HAP-1 (cell line): Measurements from ENCODE around the gene NT5C2.

Experiments
- DNase-seq, 2 experiments: peaks; one replicate each; pipeline ENCODE4 v3.0.0-alpha.2; 2016 to 2020; ENCODE audit warnings: low spot score in 2 of 2
- H3K27me3 ChIP-seq: fragments of 250-450 bp; sonication (Bioruptor Pico); 2 replicates; pipeline ENCODE4 v1.5.1; 2020; ENCODE audit warnings: low read depth, mild to moderate bottlenecking, moderate library complexity
- H3K36me3 ChIP-seq: fragments of 250-450 bp; sonication (Bioruptor Pico); replicated peaks from 2 replicates; pipeline ENCODE4 v1.5.1; 2020; ENCODE audit warnings: mild to moderate bottlenecking
- H3K4me1 ChIP-seq: fragments of 250-450 bp; sonication (Bioruptor Pico); 2 replicates; pipeline ENCODE4 v1.5.1; 2020; ENCODE audit warnings: mild to moderate bottlenecking
- H3K4me3 ChIP-seq: fragments of 250-450 bp; sonication (Bioruptor Pico); 2 replicates; pipeline ENCODE4 v1.5.1; 2020; ENCODE audit warnings: mild to moderate bottlenecking, moderate library complexity
- H3K9me3 ChIP-seq: fragments of 250-450 bp; sonication (Bioruptor Pico); 2 replicates; pipeline ENCODE4 v1.5.1; 2020; ENCODE audit warnings: mild to moderate bottlenecking, moderate library complexity
- in situ Hi-C: fragments of 300-500 bp; cut with MboI; formaldehyde crosslinking; loops from 3 replicates; pipeline ENCODE4 v1.14.3; 2020; ENCODE audit warnings: low sequenced_read_pairs, inconsistent platforms, mixed read lengths

Gene NT5C2

GRCh38 chr10:103117247-103117646, 75.8 kb downstream of the NT5C2 start:
- Histone ChIP-seq H3K9me3 (no peaks in the 10 kb centered on the region), H3K36me3 (no peaks in the 10 kb centered on the region), H3K27me3 (no peaks in the 10 kb centered on the region), H3K4me1 (peaks cover 22% of the 10 kb centered on the region), H3K4me3 (no peak overlapping the region)
- in situ Hi-C loops: no loop called here
- DNase-seq: no peak

GRCh38 chr10:103114876-103115275, 78.2 kb downstream of the NT5C2 start:
- in situ Hi-C loops: no loop called here
- peak; percentile 48 to 84 for DNase-seq
- Histone ChIP-seq H3K27me3 (no peaks in the 10 kb centered on the region), H3K4me3 (no peak overlapping the region), H3K9me3 (no peaks in the 10 kb centered on the region), H3K36me3 (no peaks in the 10 kb centered on the region), H3K4me1 (peaks cover 39% of the 10 kb centered on the region)

- no peaks in the 10 kb centered on the region for H3K9me3 ChIP-seq
- no peak for DNase-seq
- no peaks in the 10 kb centered on the region for H3K27me3 ChIP-seq
- H3K36me3 ChIP-seq: no peaks in the 10 kb centered on the region
- in situ Hi-C loops: no loop called here
- H3K4me1 ChIP-seq: peaks cover 33% of the 10 kb centered on the region
- H3K4me3 ChIP-seq: no peak overlapping the region
Observed at GRCh38 chr10:103111918-103112877, 80.9 kb downstream of the NT5C2 start.

GRCh38 chr10:103111031-103111917, 81.8 kb downstream of the NT5C2 start:
- no peak overlapping the region for H3K4me3 ChIP-seq
- H3K27me3 ChIP-seq: no peaks in the 10 kb centered on the region
- in situ Hi-C loops: no loop called here
- no peaks in the 10 kb centered on the region for H3K36me3 ChIP-seq
- no peaks in the 10 kb centered on the region for H3K9me3 ChIP-seq
- peaks cover 33% of the 10 kb centered on the region for H3K4me1 ChIP-seq
- DNase-seq: peak in 1 of 2 experiments; percentile 69

GRCh38 chr10:103110407-103110806, 82.7 kb downstream of the NT5C2 start:
- Histone ChIP-seq H3K27me3 (no peaks in the 10 kb centered on the region), H3K9me3 (no peaks in the 10 kb centered on the region), H3K4me3 (no peak overlapping the region), H3K4me1 (peaks cover 29% of the 10 kb centered on the region), H3K36me3 (0 out of 2 replicates have a peak, but pooled peaks cover 3% of the 10 kb centered on the region)
- in situ Hi-C loops: no loop called here
- no peak for DNase-seq

- no peak overlapping the region for H3K4me3 ChIP-seq
- no peak for DNase-seq
- H3K4me1 ChIP-seq: peaks cover 24% of the 10 kb centered on the region
- H3K27me3 ChIP-seq: no peaks in the 10 kb centered on the region
- in situ Hi-C loops: no loop called here
- no peaks in the 10 kb centered on the region for H3K9me3 ChIP-seq
- H3K36me3 ChIP-seq: 0 out of 2 replicates have a peak, but pooled peaks cover 6% of the 10 kb centered on the region
Observed at GRCh38 chr10:103109821-103110220, 83.3 kb downstream of the NT5C2 start.

GRCh38 chr10:103106539-103106938, 86.5 kb downstream of the NT5C2 start:
- no peak overlapping the region for H3K4me3 ChIP-seq
- DNase-seq: no peak
- no peaks in the 10 kb centered on the region for H3K27me3 ChIP-seq
- in situ Hi-C loops: no loop called here
- H3K9me3 ChIP-seq: no peaks in the 10 kb centered on the region
- peaks cover 15% of the 10 kb centered on the region for H3K4me1 ChIP-seq
- H3K36me3 ChIP-seq: 0 out of 2 replicates have a peak, but pooled peaks cover 6% of the 10 kb centered on the region

GRCh38 chr10:103105462-103105861, 87.6 kb downstream of the NT5C2 start:
- Histone ChIP-seq H3K4me1 (peaks cover 6% of the 10 kb centered on the region), H3K4me3 (no peak overlapping the region), H3K36me3 (peaks cover 6% of the 10 kb centered on the region), H3K9me3 (no peaks in the 10 kb centered on the region), H3K27me3 (no peaks in the 10 kb centered on the region)
- in situ Hi-C loops: no loop called here
- no peak for DNase-seq

- in situ Hi-C loops: no loop called here
Observed at GRCh38 chr10:103104721-103105120, 88.4 kb downstream of the NT5C2 start.

GRCh38 chr10:103103989-103104388, 89.1 kb downstream of the NT5C2 start:
- Histone ChIP-seq H3K4me1 (peaks cover 6% of the 10 kb centered on the region), H3K4me3 (no peak overlapping the region), H3K27me3 (no peaks in the 10 kb centered on the region), H3K9me3 (no peaks in the 10 kb centered on the region), H3K36me3 (peaks cover 20% of the 10 kb centered on the region)
- no peak for DNase-seq
- in situ Hi-C loops: no loop called here

More at GRCh38 chr10:103104721-103105120, 88.4 kb downstream of the NT5C2 start:
- no peaks in the 10 kb centered on the region for H3K27me3 ChIP-seq
- DNase-seq: no peak
- no peaks in the 10 kb centered on the region for H3K9me3 ChIP-seq
- H3K36me3 ChIP-seq: peaks cover 14% of the 10 kb centered on the region
- peaks cover 6% of the 10 kb centered on the region for H3K4me1 ChIP-seq
- no peak overlapping the region for H3K4me3 ChIP-seq

- no peak for DNase-seq
- no peaks in the 10 kb centered on the region for H3K27me3 ChIP-seq
- in situ Hi-C loops: no loop called here
- H3K4me1 ChIP-seq: peaks cover 9% of the 10 kb centered on the region
- H3K4me3 ChIP-seq: no peak overlapping the region
- no peaks in the 10 kb centered on the region for H3K9me3 ChIP-seq
- H3K36me3 ChIP-seq: peaks cover 34% of the 10 kb centered on the region
Observed at GRCh38 chr10:103102195-103102594, 90.9 kb downstream of the NT5C2 start.

GRCh38 chr10:103100620-103101019, 92.5 kb downstream of the NT5C2 start:
- Histone ChIP-seq H3K9me3 (no peaks in the 10 kb centered on the region), H3K27me3 (no peaks in the 10 kb centered on the region), H3K4me1 (peaks cover 12% of the 10 kb centered on the region), H3K36me3 (peaks cover 41% of the 10 kb centered on the region), H3K4me3 (no peak overlapping the region)
- in situ Hi-C loops: no loop called here
- DNase-seq: no peak

GRCh38 chr10:103098240-103098639, 94.8 kb downstream of the NT5C2 start:
- no peaks in the 10 kb centered on the region for H3K27me3 ChIP-seq
- peaks cover 14% of the 10 kb centered on the region for H3K4me1 ChIP-seq
- H3K9me3 ChIP-seq: no peaks in the 10 kb centered on the region
- no peak overlapping the region for H3K4me3 ChIP-seq
- peaks cover 46% of the 10 kb centered on the region for H3K36me3 ChIP-seq
- in situ Hi-C loops: no loop called here
- no peak for DNase-seq

- Histone ChIP-seq H3K4me3 (no peak overlapping the region), H3K27me3 (no peaks in the 10 kb centered on the region), H3K9me3 (no peaks in the 10 kb centered on the region), H3K36me3 (peaks cover 64% of the 10 kb centered on the region), H3K4me1 (peaks cover 9% of the 10 kb centered on the region)
- in situ Hi-C loops: no loop called here
- DNase-seq: no peak
Observed at GRCh38 chr10:103096130-103096529, 96.9 kb downstream of the NT5C2 start.
